Colon (tissue), 2 donors: Measurements from ENCODE around the gene SIGLEC15.
"Not testable (repeated sequence)": the region's sequence is repeated elsewhere in the genome, so short reads cannot be mapped to it uniquely, and the experiment has no call there.

Experiments used
- FAIRE-seq: peaks from 2 replicates; lab custom pipeline; 2012; peaks lifted over from hg19 to GRCh38; lab: Jason Lieb, UNC
- donor health status: control.
- donor health status: control.

SIGLEC15 gene

GRCh38 chr18:45844938-45845337 lies 19.5 kb downstream of the SIGLEC15 start:
- FAIRE-seq: no peak

- FAIRE-seq: no peak
Measured at GRCh38 chr18:45845410-45845809, 19.9 kb downstream of the SIGLEC15 start.

- FAIRE-seq: no peak
Measured at GRCh38 chr18:45847119-45847518, 21.6 kb downstream of the SIGLEC15 start.

- not testable (repeated sequence) for FAIRE-seq
Measured at GRCh38 chr18:45848643-45849042, 23.2 kb downstream of the SIGLEC15 start.

GRCh38 chr18:45849529-45849928 lies 24.1 kb downstream of the SIGLEC15 start:
- FAIRE-seq: no peak

- FAIRE-seq: no peak
Measured at GRCh38 chr18:45850021-45850420, 24.5 kb downstream of the SIGLEC15 start.

- FAIRE-seq: no peak
Measured at GRCh38 chr18:45851161-45851925, 25.9 kb downstream of the SIGLEC15 start.

- no peak for FAIRE-seq
Measured at GRCh38 chr18:45852631-45853030, 27.2 kb downstream of the SIGLEC15 start.

- no peak for FAIRE-seq
Measured at GRCh38 chr18:45854036-45854586, 28.6 kb downstream of the SIGLEC15 start.

- no peak for FAIRE-seq
Measured at GRCh38 chr18:45856531-45856930, 31.1 kb downstream of the SIGLEC15 start.

- FAIRE-seq: no peak
Measured at GRCh38 chr18:45859334-45859733, 33.9 kb downstream of the SIGLEC15 start.

GRCh38 chr18:45860492-45860891 lies 35.0 kb downstream of the SIGLEC15 start:
- no peak for FAIRE-seq

- no peak for FAIRE-seq
Measured at GRCh38 chr18:45860971-45861370, 35.5 kb downstream of the SIGLEC15 start.

GRCh38 chr18:45861926-45862325 lies 36.5 kb downstream of the SIGLEC15 start:
- no peak for FAIRE-seq

- FAIRE-seq: no peak
Measured at GRCh38 chr18:45863469-45863868, 38.0 kb downstream of the SIGLEC15 start.

- FAIRE-seq: no peak
Measured at GRCh38 chr18:45864081-45864480, 38.6 kb downstream of the SIGLEC15 start.

- no peak for FAIRE-seq
Measured at GRCh38 chr18:45865466-45865865, 40.0 kb downstream of the SIGLEC15 start.

GRCh38 chr18:45870419-45870818 lies 44.9 kb downstream of the SIGLEC15 start:
- FAIRE-seq: no peak

- FAIRE-seq: no peak
Measured at GRCh38 chr18:45871431-45872084, 46.1 kb downstream of the SIGLEC15 start.

- no peak for FAIRE-seq
Measured at GRCh38 chr18:45874491-45875184, 49.2 kb downstream of the SIGLEC15 start.

GRCh38 chr18:45876161-45876560 lies 50.7 kb downstream of the SIGLEC15 start:
- no peak for FAIRE-seq

GRCh38 chr18:45877403-45877802 lies 51.9 kb downstream of the SIGLEC15 start:
- no peak for FAIRE-seq
